Right lobe of liver (tissue), 4 donors: ENCODE results near the gene IDI1.

Source experiments
- POLR2A ChIP-seq: fragments of 450-650 bp; IDR thresholded peaks from one replicate; pipeline ENCODE4 v1.6.1; 2017; ENCODE audit warnings: antibody characterized with exemption, mild to moderate bottlenecking
- TF ChIP-seq, protein P1 (sequence below), 4 donors: fragments of 200-600 bp in 3 of 4; fragments of 450-650 bp in 1 of 4; IDR thresholded peaks; one replicate each; pipeline versions ENCODE4 v1.5.1 to v1.8.0; 2016 to 2022; ENCODE audit warnings: antibody characterized with exemption in 4 of 4, mild to moderate bottlenecking in 2 of 4
- donor health status: DM: no; HTN: no; CAD: no.
- donor health status: DM: no; HTN: no; CAD: no.
- donor health status: DM: no; HTN: yes; CAD: no.

DNA sequence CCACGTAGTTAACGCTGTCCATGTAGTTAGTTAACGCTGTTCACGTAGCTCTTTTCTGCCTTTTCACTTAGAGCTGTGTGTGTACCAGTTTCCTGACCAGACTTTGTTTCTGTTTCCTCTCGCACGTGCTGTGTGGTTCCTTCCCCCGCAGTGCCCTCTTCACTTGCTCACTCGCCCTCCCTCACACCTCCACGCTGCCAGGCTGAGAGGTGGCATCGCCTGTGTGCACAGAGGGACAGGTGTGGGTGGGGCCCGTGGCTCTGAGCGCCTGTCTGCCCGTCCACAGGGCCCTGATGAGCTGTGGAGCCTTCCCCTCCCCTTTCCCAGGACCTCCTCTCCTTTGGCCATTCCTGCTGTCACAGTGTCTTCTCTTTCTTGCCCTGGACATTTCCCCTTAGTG is 37.9 kb upstream of the IDI1 start:
- TF ChIP-seq, protein P1, sequence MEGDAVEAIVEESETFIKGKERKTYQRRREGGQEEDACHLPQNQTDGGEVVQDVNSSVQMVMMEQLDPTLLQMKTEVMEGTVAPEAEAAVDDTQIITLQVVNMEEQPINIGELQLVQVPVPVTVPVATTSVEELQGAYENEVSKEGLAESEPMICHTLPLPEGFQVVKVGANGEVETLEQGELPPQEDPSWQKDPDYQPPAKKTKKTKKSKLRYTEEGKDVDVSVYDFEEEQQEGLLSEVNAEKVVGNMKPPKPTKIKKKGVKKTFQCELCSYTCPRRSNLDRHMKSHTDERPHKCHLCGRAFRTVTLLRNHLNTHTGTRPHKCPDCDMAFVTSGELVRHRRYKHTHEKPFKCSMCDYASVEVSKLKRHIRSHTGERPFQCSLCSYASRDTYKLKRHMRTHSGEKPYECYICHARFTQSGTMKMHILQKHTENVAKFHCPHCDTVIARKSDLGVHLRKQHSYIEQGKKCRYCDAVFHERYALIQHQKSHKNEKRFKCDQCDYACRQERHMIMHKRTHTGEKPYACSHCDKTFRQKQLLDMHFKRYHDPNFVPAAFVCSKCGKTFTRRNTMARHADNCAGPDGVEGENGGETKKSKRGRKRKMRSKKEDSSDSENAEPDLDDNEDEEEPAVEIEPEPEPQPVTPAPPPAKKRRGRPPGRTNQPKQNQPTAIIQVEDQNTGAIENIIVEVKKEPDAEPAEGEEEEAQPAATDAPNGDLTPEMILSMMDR (IDR thresholded peaks at IDR 0.05) = no peak
- TF ChIP-seq POLR2A = no peak
